WTC11 (cell line): ENCODE measurements around the gene MACO1.

Source experiments
- ATF2 ChIP-seq: sonication (generic); formaldehyde crosslinking; IDR thresholded peaks from 2 replicates; pipeline ENCODE4 v1.8.1; 2022; ENCODE audit warnings: low read depth, missing genetic modification reagents, borderline replicate concordance
- CREM ChIP-seq: sonication (generic); formaldehyde crosslinking; IDR thresholded peaks from 2 replicates; pipeline ENCODE4 v1.8.1; 2022; ENCODE audit warnings: mild to moderate bottlenecking, missing genetic modification reagents, moderate library complexity
- E2F5 ChIP-seq: sonication (generic); formaldehyde crosslinking; IDR thresholded peaks from 2 replicates; pipeline ENCODE4 v1.8.1; 2022; ENCODE audit warnings: mild to moderate bottlenecking, moderate library complexity, missing genetic modification reagents
- FOXK1 ChIP-seq: sonication (generic); formaldehyde crosslinking; IDR thresholded peaks from 2 replicates; pipeline ENCODE4 v1.8.0; 2022; ENCODE audit warnings: mild to moderate bottlenecking, moderate library complexity, missing genetic modification reagents
- FOXP4 ChIP-seq: sonication (generic); formaldehyde crosslinking; IDR thresholded peaks from 2 replicates; pipeline ENCODE4 v1.8.0; 2022; ENCODE audit warnings: mild to moderate bottlenecking, missing genetic modification reagents
- OVOL2 ChIP-seq: fragments of 250-450 bp; sonication (Bioruptor Pico); IDR thresholded peaks from 2 replicates; pipeline ENCODE4 v1.9.0; 2021; ENCODE audit warnings: mild to moderate bottlenecking, borderline replicate concordance
- RELA ChIP-seq: sonication (generic); formaldehyde crosslinking; IDR thresholded peaks from 2 replicates; pipeline ENCODE4 v1.8.1; 2022; ENCODE audit warnings: missing genetic modification reagents, mild to moderate bottlenecking, borderline replicate concordance
- SP1 ChIP-seq: sonication (generic); formaldehyde crosslinking; conservative IDR thresholded peaks from 2 replicates; pipeline ENCODE4 v1.8.1; 2022; ENCODE audit warnings: missing genetic modification reagents
- TEAD4 ChIP-seq: sonication (generic); formaldehyde crosslinking; IDR thresholded peaks from 2 replicates; pipeline ENCODE4 v1.8.0; 2022; ENCODE audit warnings: mild to moderate bottlenecking, missing genetic modification reagents
- ZNF138 ChIP-seq: sonication (generic); formaldehyde crosslinking; conservative IDR thresholded peaks from 2 replicates; pipeline ENCODE4 v1.8.1; 2022; ENCODE audit warnings: mild to moderate bottlenecking, moderate library complexity, missing genetic modification reagents
- ZSCAN18 ChIP-seq: fragments of 250-450 bp; sonication (Bioruptor Pico); IDR thresholded peaks from 2 replicates; pipeline ENCODE4 v2.1.2; 2022; ENCODE audit warnings: mild to moderate bottlenecking, moderate library complexity
- TF ChIP-seq, protein P1 (sequence below): fragments of 200-600 bp; IDR thresholded peaks from 2 replicates; pipeline ENCODE4 v1.8.0; 2022; ENCODE audit warnings: antibody characterized with exemption
- TF ChIP-seq, protein P2 (sequence below): sonication (generic); formaldehyde crosslinking; IDR thresholded peaks from 2 replicates; pipeline ENCODE4 v1.8.0; 2022; ENCODE audit warnings: missing genetic modification reagents

DNA sequence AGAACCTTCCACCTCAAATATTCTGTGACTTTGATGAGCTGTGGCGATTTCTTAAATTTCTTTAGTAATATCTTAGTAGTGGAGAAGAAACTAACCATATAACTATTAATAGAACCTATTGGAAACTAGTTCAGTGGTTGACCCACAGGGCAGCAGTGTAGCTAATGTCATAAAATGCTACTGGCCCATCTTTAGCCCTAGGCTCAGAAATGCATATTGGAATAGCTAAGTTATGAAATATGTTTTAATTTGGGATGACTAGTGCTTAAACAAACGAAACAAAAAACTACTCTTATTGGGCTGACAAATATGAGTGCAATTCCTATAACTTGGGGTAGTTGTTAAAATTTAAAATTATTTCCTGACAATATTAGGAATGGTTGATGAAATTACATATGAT is 20.2 kb downstream of the MACO1 start:
- TF ChIP-seq FOXK1 (CRISPR knock-in tag) (no peak), ZSCAN18 (no peak), SP1 (CRISPR knock-in tag) (no peak), RELA (CRISPR knock-in tag) (no peak), FOXP4 (no peak), ZNF138 (CRISPR knock-in tag) (no peak), ATF2 (CRISPR knock-in tag) (no peak), TEAD4 (CRISPR knock-in tag) (no peak), E2F5 (CRISPR knock-in tag) (no peak), CREM (no peak), OVOL2 (no peak)
- TF ChIP-seq, protein P1, sequence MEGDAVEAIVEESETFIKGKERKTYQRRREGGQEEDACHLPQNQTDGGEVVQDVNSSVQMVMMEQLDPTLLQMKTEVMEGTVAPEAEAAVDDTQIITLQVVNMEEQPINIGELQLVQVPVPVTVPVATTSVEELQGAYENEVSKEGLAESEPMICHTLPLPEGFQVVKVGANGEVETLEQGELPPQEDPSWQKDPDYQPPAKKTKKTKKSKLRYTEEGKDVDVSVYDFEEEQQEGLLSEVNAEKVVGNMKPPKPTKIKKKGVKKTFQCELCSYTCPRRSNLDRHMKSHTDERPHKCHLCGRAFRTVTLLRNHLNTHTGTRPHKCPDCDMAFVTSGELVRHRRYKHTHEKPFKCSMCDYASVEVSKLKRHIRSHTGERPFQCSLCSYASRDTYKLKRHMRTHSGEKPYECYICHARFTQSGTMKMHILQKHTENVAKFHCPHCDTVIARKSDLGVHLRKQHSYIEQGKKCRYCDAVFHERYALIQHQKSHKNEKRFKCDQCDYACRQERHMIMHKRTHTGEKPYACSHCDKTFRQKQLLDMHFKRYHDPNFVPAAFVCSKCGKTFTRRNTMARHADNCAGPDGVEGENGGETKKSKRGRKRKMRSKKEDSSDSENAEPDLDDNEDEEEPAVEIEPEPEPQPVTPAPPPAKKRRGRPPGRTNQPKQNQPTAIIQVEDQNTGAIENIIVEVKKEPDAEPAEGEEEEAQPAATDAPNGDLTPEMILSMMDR: no peak
- TF ChIP-seq, protein P2, sequence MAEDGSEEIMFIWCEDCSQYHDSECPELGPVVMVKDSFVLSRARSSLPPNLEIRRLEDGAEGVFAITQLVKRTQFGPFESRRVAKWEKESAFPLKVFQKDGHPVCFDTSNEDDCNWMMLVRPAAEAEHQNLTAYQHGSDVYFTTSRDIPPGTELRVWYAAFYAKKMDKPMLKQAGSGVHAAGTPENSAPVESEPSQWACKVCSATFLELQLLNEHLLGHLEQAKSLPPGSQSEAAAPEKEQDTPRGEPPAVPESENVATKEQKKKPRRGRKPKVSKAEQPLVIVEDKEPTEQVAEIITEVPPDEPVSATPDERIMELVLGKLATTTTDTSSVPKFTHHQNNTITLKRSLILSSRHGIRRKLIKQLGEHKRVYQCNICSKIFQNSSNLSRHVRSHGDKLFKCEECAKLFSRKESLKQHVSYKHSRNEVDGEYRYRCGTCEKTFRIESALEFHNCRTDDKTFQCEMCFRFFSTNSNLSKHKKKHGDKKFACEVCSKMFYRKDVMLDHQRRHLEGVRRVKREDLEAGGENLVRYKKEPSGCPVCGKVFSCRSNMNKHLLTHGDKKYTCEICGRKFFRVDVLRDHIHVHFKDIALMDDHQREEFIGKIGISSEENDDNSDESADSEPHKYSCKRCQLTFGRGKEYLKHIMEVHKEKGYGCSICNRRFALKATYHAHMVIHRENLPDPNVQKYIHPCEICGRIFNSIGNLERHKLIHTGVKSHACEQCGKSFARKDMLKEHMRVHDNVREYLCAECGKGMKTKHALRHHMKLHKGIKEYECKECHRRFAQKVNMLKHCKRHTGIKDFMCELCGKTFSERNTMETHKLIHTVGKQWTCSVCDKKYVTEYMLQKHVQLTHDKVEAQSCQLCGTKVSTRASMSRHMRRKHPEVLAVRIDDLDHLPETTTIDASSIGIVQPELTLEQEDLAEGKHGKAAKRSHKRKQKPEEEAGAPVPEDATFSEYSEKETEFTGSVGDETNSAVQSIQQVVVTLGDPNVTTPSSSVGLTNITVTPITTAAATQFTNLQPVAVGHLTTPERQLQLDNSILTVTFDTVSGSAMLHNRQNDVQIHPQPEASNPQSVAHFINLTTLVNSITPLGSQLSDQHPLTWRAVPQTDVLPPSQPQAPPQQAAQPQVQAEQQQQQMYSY (CRISPR knock-in tag): no peak
